Measurements from ENCODE around the gene MCEMP1.

DNA sequence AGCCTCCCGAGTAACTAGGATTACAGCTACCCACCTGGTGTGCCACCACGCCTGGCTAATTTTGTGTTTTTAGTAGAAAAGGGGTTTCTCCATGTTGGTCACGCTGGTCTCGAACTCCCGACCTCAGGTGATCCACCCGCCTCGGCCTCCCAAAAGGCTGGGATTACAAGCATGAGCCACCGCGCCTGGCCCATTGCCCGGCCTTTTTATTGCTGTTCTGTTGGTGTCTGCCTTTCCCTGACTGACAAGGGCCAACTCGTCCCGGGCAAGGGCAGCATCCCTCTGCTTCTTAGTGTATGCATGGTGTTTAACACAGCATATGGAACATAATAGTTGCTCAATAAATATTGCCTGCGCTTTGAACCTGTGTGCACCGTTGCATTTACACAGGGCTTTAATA is 14.2 kb upstream of the MCEMP1 start:
- TF ChIP-seq, protein P1, sequence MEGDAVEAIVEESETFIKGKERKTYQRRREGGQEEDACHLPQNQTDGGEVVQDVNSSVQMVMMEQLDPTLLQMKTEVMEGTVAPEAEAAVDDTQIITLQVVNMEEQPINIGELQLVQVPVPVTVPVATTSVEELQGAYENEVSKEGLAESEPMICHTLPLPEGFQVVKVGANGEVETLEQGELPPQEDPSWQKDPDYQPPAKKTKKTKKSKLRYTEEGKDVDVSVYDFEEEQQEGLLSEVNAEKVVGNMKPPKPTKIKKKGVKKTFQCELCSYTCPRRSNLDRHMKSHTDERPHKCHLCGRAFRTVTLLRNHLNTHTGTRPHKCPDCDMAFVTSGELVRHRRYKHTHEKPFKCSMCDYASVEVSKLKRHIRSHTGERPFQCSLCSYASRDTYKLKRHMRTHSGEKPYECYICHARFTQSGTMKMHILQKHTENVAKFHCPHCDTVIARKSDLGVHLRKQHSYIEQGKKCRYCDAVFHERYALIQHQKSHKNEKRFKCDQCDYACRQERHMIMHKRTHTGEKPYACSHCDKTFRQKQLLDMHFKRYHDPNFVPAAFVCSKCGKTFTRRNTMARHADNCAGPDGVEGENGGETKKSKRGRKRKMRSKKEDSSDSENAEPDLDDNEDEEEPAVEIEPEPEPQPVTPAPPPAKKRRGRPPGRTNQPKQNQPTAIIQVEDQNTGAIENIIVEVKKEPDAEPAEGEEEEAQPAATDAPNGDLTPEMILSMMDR (IDR thresholded peaks at IDR 0.05; ENCODE audit: borderline replicate concordance, extremely low read depth, low read length, poor library complexity, severe bottlenecking) = no peak
- TF ChIP-seq EZH2 (IDR thresholded peaks at IDR 0.05; ENCODE audit: borderline replicate concordance, low read depth, low read length, severe bottlenecking) = no peak

Measured in DND-41 (cell line).